ENCODE measurements around the gene PSMA7.

The PSMA7 gene

GRCh38 chr20:62143081-62143956 is at the start of gene PSMA7, which contains the start of gene SS18L1:
Gene PSMA7 (minus strand): TSS chr20:62143394. CDS start chr20:62143303, 91 bp downstream.
Gene SS18L1 (plus strand): TSS chr20:62143769. CDS start chr20:62143821, 52 bp downstream.
- DNase-seq (ENCODE audit: low read depth in 2 of 2) = peak; percentile 72 to 73

- DNase-seq (ENCODE audit: low read depth in 2 of 2) = no peak
Observed at GRCh38 chr20:62192635-62193034, 49.4 kb upstream of the PSMA7 start.

- no peak for DNase-seq (ENCODE audit: low read depth in 2 of 2)
Observed at GRCh38 chr20:62191781-62192559, 48.8 kb upstream of the PSMA7 start.

- no peak for DNase-seq (ENCODE audit: low read depth in 2 of 2)
Observed at GRCh38 chr20:62190639-62191411, 47.6 kb upstream of the PSMA7 start.

GRCh38 chr20:62186887-62187866 is 44.0 kb upstream of the PSMA7 start:
- no peak for DNase-seq (ENCODE audit: low read depth in 2 of 2)

- DNase-seq (ENCODE audit: low read depth in 2 of 2) = no peak
Observed at GRCh38 chr20:62186096-62186426, 42.9 kb upstream of the PSMA7 start.

GRCh38 chr20:62183426-62184142 is 40.4 kb upstream of the PSMA7 start:
- DNase-seq (ENCODE audit: low read depth in 2 of 2) = no peak

- peak; percentile 89 to 93 for DNase-seq (ENCODE audit: low read depth in 2 of 2)
Observed at GRCh38 chr20:62182469-62183425, 39.6 kb upstream of the PSMA7 start, which contains the start of gene MTG2. Gene MTG2 (plus strand): TSS chr20:62183028. CDS start chr20:62193421, 10,393 bp downstream.

GRCh38 chr20:62181808-62182207 is 38.6 kb upstream of the PSMA7 start:
- no peak for DNase-seq (ENCODE audit: low read depth in 2 of 2)

- DNase-seq (ENCODE audit: low read depth in 2 of 2) = no peak
Observed at GRCh38 chr20:62179162-62179504, 35.9 kb upstream of the PSMA7 start.

GRCh38 chr20:62178316-62179161 is 35.3 kb upstream of the PSMA7 start:
- DNase-seq (ENCODE audit: low read depth in 2 of 2) = no peak

GRCh38 chr20:62177307-62177706 is 34.1 kb upstream of the PSMA7 start:
- DNase-seq (ENCODE audit: low read depth in 2 of 2) = no peak

GRCh38 chr20:62176866-62177265 is 33.7 kb upstream of the PSMA7 start:
- DNase-seq (ENCODE audit: low read depth in 2 of 2) = no peak

GRCh38 chr20:62175711-62176110 is 32.5 kb upstream of the PSMA7 start:
- no peak for DNase-seq (ENCODE audit: low read depth in 2 of 2)

- no peak for DNase-seq (ENCODE audit: low read depth in 2 of 2)
Observed at GRCh38 chr20:62174870-62175624, 31.9 kb upstream of the PSMA7 start.

- no peak for DNase-seq (ENCODE audit: low read depth in 2 of 2)
Observed at GRCh38 chr20:62174021-62174804, 31.0 kb upstream of the PSMA7 start.

Data from activated CD8-positive, alpha-beta memory T cell treated with anti-CD3 and anti-CD28 coated beads for 4 hours (primary cell).